C4-2B (cell line): Measurements from ENCODE around the gene LARP6.
"Not testable (repeated sequence)": the region's sequence is repeated elsewhere in the genome, so short reads cannot be mapped to it uniquely, and the experiment has no call there.

Experiments used
- H3K27ac ChIP-seq: fragments of 450-650 bp; 2 replicates; pipeline ENCODE4 v1.5.1; 2017
- CTCF ChIP-seq: fragments of 450-650 bp; conservative IDR thresholded peaks from 2 replicates; pipeline ENCODE4 v1.5.1; 2017; ENCODE audit warnings: mild to moderate bottlenecking
- ZFX ChIP-seq: fragments of 450-650 bp; IDR thresholded peaks from 2 replicates; pipeline ENCODE4 v1.6.1; 2017

Gene LARP6

GRCh38 chr15:70879401-70879800, 25.4 kb upstream of the LARP6 start:
- TF ChIP-seq CTCF (no peak), ZFX (no peak)
- no peak overlapping the region for H3K27ac ChIP-seq

GRCh38 chr15:70876683-70877082, 22.7 kb upstream of the LARP6 start:
- no peak overlapping the region for H3K27ac ChIP-seq
- TF ChIP-seq CTCF (no peak), ZFX (no peak)

- no peak overlapping the region for H3K27ac ChIP-seq
- TF ChIP-seq ZFX (no peak), CTCF (no peak)
Observed at GRCh38 chr15:70876011-70876410, 22.1 kb upstream of the LARP6 start.

GRCh38 chr15:70875001-70875782, 21.2 kb upstream of the LARP6 start:
- TF ChIP-seq CTCF (peak; percentile 71), ZFX (no peak)
- no peak overlapping the region for H3K27ac ChIP-seq

GRCh38 chr15:70873232-70874054, 19.5 kb upstream of the LARP6 start:
- TF ChIP-seq ZFX (no peak), CTCF (no peak)
- no peak overlapping the region for H3K27ac ChIP-seq

GRCh38 chr15:70871490-70871889, 17.5 kb upstream of the LARP6 start:
- not testable (repeated sequence) for H3K27ac ChIP-seq

- no peak overlapping the region for H3K27ac ChIP-seq
- no peak for TF ChIP-seq ZFX
- TF ChIP-seq CTCF, result no peak
Observed at GRCh38 chr15:70870051-70870450, 16.1 kb upstream of the LARP6 start.
